ENCODE measurements around the gene TMEM178B.
"Not testable (repeated sequence)": the region's sequence is repeated elsewhere in the genome, so short reads cannot be mapped to it uniquely, and the experiment has no call there.

Gene TMEM178B

DNA sequence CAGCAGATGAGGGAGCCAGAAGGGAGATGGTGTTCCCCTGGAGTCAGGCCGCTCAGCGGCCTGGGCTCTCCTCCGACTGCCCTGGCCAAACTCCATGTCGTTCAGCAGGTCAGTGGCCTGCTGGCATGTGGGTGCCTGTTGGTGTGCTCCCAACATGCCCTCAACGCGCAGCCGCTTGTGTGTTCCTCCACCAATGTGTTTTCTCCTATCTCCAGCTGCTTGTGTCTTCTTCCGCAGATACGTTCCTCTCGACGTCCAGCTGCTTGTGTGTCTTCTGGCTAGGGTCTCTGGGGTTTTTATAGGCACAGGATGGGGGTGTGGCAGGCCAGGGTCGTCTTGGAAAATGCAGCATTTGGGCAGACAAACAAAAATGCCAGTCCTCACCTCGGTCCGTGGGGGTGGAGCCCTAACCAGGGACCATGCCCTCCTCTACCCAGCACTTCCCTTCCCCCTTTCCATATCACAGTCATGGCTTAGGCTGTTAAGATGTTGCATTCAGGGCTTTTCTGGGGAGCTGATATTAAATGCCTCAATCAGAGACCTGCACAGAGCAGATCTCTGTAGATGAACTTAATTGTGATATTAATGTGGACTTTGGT is 111.6 kb downstream of the TMEM178B start:
- DNase-seq = no peak

- DNase-seq = no peak
Observed at GRCh38 chr7:141189231-141189630, 115.4 kb downstream of the TMEM178B start.

GRCh38 chr7:141190495-141190894 is 116.6 kb downstream of the TMEM178B start:
- no peak for DNase-seq

DNA sequence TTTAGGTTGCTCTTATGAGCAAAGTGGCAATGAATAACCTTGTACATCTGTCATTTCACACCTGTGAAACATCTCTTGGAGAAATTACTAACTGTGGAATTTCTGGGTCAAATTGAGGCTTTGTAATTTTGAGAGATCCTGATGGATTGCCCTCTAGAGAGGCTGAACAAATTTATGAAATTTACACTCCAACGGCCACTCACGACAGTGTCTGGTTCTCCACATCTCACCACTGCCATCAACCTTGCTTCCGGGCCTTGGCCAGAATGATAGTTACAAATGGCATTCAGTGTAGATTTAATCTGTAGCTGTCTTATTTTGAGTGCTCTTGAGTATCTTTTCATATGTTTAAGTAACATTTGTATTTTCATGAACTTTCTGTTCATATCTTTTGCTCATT is 117.4 kb downstream of the TMEM178B start:
- no peak for DNase-seq

DNA sequence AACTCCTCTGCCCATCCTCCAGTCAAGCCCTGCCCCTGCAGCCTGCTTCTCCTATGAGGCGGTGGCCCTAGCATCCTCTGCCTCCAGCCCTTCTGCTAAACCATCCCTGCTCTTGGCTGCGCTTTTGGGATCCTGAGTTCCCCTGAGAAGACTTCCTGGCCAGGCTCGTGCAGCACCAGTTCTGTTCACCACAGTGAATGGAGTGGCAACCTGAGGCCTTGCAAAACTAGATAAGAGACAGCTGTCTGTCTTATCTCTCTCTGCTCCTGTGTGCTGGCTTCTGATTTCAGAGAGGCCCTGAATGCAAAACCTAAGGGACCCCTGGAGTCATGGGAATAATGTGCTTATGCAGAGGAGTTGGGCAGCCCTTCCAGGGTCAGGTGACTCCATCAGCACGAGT is 119.2 kb downstream of the TMEM178B start:
- no peak for DNase-seq

- not testable (repeated sequence) for DNase-seq
Observed at GRCh38 chr7:141195722-141196121, 121.9 kb downstream of the TMEM178B start.

DNA sequence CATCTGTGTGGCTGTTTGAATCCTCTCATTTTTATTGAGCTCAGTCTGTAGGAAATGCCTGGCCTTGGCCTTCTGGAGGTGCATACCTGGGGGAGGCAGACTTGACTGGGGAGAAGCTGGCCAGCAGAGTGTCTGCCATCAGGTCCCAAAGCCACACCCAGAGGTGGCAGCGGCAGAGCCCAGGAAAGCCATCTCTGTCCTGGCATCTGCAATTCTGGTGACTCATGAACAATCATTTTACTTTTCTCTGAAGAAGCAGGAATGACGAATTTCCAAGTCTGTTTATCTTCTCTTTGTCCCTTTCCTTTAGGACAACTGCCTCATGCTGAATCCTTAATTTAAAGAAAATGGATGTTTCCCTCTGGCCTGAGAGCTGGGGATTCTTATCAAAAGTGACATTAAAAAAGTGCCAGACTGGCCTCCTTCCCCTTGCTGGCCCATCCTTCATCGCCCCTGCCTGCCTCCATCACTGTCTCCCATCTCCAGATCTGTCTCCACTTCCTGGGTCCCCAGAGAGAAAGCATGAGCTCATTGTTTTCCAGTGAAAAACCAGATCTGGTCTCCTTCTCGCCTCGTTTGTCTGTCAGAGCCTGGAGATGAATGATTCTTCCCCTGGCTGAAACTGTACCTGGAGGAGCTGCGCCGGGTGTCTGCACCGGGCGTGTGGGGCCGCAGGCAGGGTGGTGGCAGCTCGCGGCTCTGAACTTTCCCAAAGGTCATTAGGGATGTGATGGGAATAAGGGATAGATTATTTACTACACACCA is 124.5 kb downstream of the TMEM178B start:
- DNase-seq = no peak

- no peak for DNase-seq
Observed at GRCh38 chr7:141200191-141201108, 126.6 kb downstream of the TMEM178B start.

DNA sequence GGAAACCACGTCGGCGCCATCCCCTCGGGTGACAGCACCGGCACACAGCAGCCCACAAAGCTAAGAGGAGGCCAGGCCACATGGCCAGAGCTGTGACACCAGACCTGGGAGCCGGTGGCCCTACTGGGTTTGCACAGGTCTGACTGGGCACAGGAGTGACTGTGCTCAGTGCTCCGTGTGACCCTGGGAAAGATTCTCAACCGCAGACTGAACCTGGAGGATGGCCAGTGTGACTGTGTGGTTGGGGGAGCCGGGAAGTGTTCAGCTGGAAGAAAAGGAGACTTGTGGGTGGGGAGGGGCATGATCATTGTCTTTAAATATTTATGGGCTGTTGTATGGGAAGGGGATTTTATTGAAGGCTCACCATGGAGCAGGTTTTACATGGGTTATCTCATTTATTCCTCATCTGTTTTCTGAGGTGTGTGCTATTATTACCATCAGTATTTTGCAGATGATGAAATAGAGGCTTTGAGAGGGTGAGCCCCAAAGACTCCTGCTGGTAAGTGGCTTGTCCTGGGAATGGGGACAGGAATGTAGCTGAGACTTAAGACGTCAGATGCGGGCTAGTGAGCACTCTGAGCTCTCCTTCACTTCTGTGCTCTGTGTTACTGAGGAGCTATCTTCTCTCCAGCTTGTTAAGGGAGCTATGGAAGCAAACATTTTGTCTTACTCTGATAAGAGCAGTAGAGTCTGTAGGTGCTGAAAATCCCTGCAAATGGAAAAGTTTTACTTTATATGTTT is 127.5 kb downstream of the TMEM178B start:
- DNase-seq = no peak

DNA sequence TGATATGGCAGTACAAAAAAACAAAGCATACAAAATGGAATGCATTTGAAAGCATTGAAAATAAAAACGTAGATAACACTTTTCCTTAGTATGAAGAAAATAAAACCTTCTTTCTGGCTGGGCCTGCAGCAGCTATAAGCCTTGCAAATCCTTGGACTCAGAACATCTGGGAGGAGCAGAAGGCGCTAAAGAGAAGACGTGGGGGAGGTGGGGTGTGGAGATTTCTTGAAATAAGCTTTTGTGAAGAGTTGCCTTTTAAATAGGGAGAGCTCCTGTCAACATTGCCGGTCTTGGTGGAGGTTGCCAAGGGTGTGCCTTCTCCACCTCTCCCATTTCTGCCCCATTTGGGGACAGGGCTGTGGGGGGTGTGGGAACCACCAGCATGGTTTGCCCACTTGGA is 128.7 kb downstream of the TMEM178B start:
- no peak for DNase-seq

GRCh38 chr7:141203177-141203576 is 129.3 kb downstream of the TMEM178B start:
- DNase-seq = no peak

DNA sequence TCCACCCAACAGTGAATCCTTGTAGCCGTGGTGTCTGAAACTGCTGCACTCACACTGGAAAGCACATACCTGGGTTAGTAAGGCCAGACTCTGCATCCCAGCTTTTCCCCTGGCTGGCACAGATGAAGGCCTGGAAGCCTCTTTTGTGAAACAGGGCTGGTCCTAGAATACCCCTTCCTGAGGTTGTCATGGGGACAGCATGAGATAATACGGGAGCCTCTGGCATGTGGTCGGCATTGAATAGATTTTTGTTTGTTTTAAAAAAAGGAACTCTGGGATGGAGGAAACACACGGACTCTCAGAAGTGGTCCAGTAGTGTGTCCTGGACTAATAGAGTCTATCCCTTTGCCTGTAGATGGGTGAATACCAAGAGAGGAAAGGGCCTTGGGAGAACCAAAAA is 129.7 kb downstream of the TMEM178B start:
- no peak for DNase-seq

GRCh38 chr7:141207661-141208060 is 133.8 kb downstream of the TMEM178B start:
- DNase-seq = no peak

GRCh38 chr7:141208539-141208938 is 134.7 kb downstream of the TMEM178B start:
- DNase-seq = no peak

DNA sequence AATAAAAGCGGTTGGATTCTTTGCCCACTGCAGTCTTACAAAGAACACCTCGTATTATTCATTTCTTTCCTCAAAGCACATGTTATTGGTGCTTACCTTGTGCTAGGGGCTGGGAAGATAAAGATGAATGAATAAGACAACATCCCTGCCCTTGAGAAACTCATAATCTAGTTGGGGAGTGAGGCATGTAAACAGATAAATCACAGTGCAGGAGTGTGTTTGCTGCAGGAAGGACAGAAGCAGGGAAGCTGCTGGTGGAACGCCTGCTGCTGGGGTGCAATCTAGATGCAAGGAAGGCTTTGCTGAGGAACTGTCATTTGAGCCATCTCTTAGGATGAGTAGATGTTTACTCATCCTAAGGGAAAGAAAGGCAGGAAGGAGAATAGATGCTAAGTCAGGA is 135.6 kb downstream of the TMEM178B start:
- DNase-seq = no peak

DNA sequence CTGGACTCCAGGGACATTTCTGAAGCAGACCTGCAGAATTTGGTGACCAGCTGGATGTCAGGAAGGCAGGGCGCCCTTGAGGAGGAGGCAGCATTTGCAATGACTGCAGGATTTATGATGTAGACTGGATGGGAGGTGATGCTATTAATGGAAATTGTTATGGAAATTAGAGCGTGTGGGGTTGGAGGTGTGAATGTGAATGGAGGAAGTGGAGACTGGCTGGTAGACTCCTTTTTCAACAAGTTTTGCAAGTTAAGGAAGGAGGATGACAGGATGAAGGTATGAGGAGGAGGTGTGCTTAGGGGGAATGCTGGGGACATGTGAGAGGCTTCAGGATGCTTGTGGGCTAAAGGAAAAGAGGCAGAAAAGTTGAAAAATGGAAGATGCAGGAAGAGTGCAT is 137.0 kb downstream of the TMEM178B start:
- DNase-seq = peak in 1 of 2 experiments; percentile 9

- no peak for DNase-seq
Observed at GRCh38 chr7:141213226-141213625, 139.4 kb downstream of the TMEM178B start.

GRCh38 chr7:141217938-141218337 is 144.1 kb downstream of the TMEM178B start:
- no peak for DNase-seq

GRCh38 chr7:141218941-141219340 is 145.1 kb downstream of the TMEM178B start:
- no peak for DNase-seq

- DNase-seq = peak in 1 of 2 experiments; percentile 65
Observed at GRCh38 chr7:141220263-141220880, 146.5 kb downstream of the TMEM178B start.

DNA sequence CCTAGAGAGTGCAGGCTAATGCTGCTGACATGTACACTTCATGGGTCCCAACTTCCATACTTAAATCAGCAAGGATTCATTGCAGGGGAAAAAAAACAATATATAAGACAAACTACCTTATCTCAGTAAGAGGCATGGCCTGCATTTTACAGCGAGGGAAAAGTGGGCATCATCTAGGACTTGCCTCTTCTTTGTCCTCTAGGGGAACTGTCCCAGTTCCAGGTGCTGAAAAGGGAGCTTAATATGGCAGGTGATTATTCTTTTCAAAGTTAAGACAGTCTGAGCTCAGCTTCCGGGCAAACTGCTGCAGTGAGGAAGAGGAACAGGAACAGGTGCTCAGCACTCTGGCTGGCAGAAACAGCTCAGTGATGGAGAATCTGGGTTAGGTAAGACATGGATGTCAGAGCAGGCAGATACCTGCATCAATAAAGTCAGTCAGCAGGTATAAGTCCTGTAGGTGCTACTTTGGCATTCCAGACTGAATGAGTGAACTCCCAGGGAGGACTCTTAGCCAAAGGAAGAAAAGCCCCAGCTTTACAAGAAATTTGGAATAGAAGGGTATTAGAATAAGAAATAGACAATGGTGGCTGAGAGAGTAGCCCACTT is 147.2 kb downstream of the TMEM178B start:
- DNase-seq = no peak
